ENCODE results near the gene CYP4Z1.
"Not testable (repeated sequence)": the region's sequence is repeated elsewhere in the genome, so short reads cannot be mapped to it uniquely, and the experiment has no call there.

Gene CYP4Z1

DNA sequence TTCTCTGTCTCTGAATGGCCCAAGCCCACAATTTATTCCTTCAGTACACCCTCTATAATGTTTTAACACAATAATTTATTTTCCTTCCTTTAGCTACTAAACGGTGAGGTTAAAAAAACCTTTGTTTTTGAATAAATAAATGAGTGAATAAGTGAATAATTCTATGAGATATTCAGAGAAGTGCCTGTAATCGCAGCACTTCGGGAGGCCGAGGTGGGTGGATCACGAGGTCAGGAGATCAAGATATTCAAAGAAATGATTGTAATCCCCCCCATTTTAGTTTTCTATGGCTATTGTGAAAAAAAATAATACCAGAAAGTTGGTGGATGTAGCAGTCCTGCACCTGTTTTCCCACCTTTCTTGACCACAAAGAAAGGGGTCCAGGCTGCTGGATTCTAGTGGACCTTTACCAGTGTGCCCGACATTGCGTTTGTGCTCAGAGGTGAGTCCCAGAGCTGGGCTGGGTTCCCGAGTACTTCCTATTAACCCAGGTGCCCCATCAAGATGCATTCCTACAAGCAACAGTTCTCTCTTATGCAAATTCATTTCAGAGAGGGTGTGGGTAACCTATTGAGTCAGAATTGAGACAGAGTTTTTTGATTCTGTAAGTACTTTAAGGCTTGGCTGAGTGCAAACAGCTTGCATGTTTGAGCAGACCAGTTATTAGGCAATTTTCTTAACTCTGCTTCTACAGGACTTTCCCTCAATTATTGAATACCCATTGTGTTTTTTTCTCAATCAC, 62.6 kb downstream of the CYP4Z1 start:
- not testable (repeated sequence) for H3K27ac ChIP-seq (ENCODE audit: low read depth, low read length); H3K36me3 ChIP-seq (ENCODE audit: control insufficient read depth, low read length); H3K4me2 ChIP-seq (ENCODE audit: low read length); H3K4me3 ChIP-seq (ENCODE audit: low read length); H3K9me2 ChIP-seq (replicated peaks; ENCODE audit: control insufficient read depth, low read length); H3K79me2 ChIP-seq (ENCODE audit: control insufficient read depth, low read length); H3K4me1 ChIP-seq (ENCODE audit: control insufficient read depth, low read length); H3K27me3 ChIP-seq (ENCODE audit: control insufficient read depth, low read length); H3F3A ChIP-seq (ENCODE audit: control insufficient read depth, insufficient read depth); H4K20me1 ChIP-seq (ENCODE audit: control insufficient read depth, insufficient read depth, low read depth, low read length); H3K9me3 ChIP-seq (ENCODE audit: control insufficient read depth, insufficient read depth, low read length)

DNA sequence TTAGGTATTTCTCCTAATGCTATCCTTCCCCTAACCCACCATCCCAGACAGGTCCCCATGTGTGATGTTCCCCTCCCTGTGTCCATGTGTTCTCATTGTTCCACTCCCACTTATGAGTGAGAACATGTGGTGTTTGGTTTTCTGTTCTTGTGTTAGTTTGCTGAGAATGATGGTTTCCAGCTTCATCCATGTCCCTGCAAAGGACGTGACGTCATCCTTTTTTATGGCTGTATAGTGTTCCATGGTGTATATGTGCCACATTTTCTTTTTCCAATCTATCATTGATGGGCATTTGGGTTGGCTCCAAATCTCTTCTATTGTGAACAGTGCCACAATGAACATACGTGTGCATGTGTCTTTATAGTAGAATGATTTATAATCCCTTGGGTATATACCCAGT, 65.6 kb downstream of the CYP4Z1 start:
- H3F3A ChIP-seq (ENCODE audit: control insufficient read depth, insufficient read depth); H3K4me2 ChIP-seq (ENCODE audit: low read length); H3K9me2 ChIP-seq (replicated peaks; ENCODE audit: control insufficient read depth, low read length); H3K4me1 ChIP-seq (ENCODE audit: control insufficient read depth, low read length); H3K27ac ChIP-seq (ENCODE audit: low read depth, low read length); H3K36me3 ChIP-seq (ENCODE audit: control insufficient read depth, low read length); H4K20me1 ChIP-seq (ENCODE audit: control insufficient read depth, insufficient read depth, low read depth, low read length); H3K27me3 ChIP-seq (ENCODE audit: control insufficient read depth, low read length); H3K79me2 ChIP-seq (ENCODE audit: control insufficient read depth, low read length); H3K4me3 ChIP-seq (ENCODE audit: low read length); H3K9me3 ChIP-seq (ENCODE audit: control insufficient read depth, insufficient read depth, low read length): not testable (repeated sequence)

DNA sequence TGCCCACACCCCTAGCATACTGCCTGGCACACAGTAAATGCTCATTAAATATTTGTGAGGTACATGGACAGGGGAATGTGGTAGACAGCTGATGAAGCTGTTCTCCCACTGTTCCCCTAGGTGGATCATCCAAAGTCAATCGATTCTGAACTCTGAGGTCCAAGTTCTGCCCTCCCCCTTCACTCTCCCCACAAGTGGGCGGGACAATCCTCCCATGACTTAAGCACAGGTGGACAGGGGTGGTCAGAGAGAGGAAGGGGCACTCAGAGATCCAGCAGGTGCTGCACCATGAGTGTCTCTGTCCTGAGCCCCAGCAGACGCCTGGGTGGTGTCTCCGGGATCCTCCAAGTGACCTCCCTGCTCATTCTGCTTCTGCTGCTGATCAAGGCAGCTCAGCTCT, 70.2 kb downstream of the CYP4Z1 start, which contains the start of gene CYP4A22:
CYP4A22 (plus strand) TSS at position 244 of the 400 bp plus-strand sequence; CDS start at position 289, 45 bp downstream.
- Histone ChIP-seq H3K4me1 (ENCODE audit: control insufficient read depth, low read length) (no peaks in the 10 kb centered on the region), H3K27ac (ENCODE audit: low read depth, low read length) (no peak within 1 kb of the TSS), H3K9me2 (replicated peaks; ENCODE audit: control insufficient read depth, low read length) (no peaks in the 10 kb centered on the region), H3K79me2 (ENCODE audit: control insufficient read depth, low read length) (no peaks in the 10 kb centered on the region), H3K36me3 (ENCODE audit: control insufficient read depth, low read length) (no peaks in the 10 kb centered on the region), H3K9me3 (ENCODE audit: control insufficient read depth, insufficient read depth, low read length) (no peaks in the 10 kb centered on the region), H3F3A (ENCODE audit: control insufficient read depth, insufficient read depth) (no peaks in the 10 kb centered on the region), H3K4me2 (ENCODE audit: low read length) (no peak within 1 kb of the TSS), H3K27me3 (ENCODE audit: control insufficient read depth, low read length) (0 out of 2 replicates have a peak, but pooled peaks cover 2% of the 10 kb centered on the region), H3K4me3 (ENCODE audit: low read length) (no peak within 1 kb of the TSS), H4K20me1 (ENCODE audit: control insufficient read depth, insufficient read depth, low read depth, low read length) (no peaks in the 10 kb centered on the region)
- no peak for TF ChIP-seq EZH2phosphoT487 (IDR thresholded peaks at IDR 0.05; ENCODE audit: borderline replicate concordance, low read length)
- TF ChIP-seq, protein P1, sequence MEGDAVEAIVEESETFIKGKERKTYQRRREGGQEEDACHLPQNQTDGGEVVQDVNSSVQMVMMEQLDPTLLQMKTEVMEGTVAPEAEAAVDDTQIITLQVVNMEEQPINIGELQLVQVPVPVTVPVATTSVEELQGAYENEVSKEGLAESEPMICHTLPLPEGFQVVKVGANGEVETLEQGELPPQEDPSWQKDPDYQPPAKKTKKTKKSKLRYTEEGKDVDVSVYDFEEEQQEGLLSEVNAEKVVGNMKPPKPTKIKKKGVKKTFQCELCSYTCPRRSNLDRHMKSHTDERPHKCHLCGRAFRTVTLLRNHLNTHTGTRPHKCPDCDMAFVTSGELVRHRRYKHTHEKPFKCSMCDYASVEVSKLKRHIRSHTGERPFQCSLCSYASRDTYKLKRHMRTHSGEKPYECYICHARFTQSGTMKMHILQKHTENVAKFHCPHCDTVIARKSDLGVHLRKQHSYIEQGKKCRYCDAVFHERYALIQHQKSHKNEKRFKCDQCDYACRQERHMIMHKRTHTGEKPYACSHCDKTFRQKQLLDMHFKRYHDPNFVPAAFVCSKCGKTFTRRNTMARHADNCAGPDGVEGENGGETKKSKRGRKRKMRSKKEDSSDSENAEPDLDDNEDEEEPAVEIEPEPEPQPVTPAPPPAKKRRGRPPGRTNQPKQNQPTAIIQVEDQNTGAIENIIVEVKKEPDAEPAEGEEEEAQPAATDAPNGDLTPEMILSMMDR (IDR thresholded peaks at IDR 0.05; ENCODE audit: low read depth, low read length, poor library complexity, severe bottlenecking) = no peak

DNA sequence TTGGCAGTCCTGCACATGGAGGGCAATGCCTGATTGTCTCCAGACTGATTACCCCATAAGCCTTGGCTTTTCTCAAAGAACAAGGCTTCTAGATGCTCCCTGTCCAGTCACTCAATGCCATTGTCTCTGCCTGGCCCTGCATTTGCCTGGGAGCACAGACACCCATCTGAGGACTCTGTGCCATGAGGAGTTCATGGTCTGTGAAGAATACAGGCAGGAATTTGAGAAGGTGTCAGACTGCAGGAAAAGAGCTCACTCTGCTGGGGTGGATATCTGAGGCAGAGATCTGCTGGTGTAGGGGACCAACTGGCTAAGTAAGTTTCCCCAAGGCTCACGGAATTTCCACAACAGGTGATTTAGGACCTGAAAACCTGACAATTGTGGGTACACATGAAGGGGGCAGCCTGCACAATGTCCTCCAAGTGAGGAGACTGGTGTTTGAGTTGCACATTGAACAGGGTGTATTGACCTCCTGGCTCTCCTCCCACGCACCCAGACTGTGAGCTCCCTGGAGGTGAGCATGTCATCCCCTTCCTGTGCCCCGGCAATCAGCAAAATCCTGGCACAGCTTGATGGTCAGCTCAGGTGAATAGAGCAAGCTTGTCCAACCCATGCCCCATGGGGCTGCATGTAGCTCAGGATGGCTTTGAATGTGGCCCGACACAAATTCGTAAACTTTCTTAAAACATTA, 71.0 kb downstream of the CYP4Z1 start:
- Histone ChIP-seq H3K4me3 (ENCODE audit: low read length) (no peak overlapping the region), H3K4me2 (ENCODE audit: low read length) (no peak overlapping the region), H4K20me1 (ENCODE audit: control insufficient read depth, insufficient read depth, low read depth, low read length) (no peaks in the 10 kb centered on the region), H3K9me2 (replicated peaks; ENCODE audit: control insufficient read depth, low read length) (no peaks in the 10 kb centered on the region), H3K27me3 (ENCODE audit: control insufficient read depth, low read length) (0 out of 2 replicates have a peak, but pooled peaks cover 2% of the 10 kb centered on the region), H3K36me3 (ENCODE audit: control insufficient read depth, low read length) (no peaks in the 10 kb centered on the region), H3K4me1 (ENCODE audit: control insufficient read depth, low read length) (no peaks in the 10 kb centered on the region), H3K27ac (ENCODE audit: low read depth, low read length) (no peak overlapping the region), H3F3A (ENCODE audit: control insufficient read depth, insufficient read depth) (no peaks in the 10 kb centered on the region), H3K79me2 (ENCODE audit: control insufficient read depth, low read length) (no peaks in the 10 kb centered on the region), H3K9me3 (ENCODE audit: control insufficient read depth, insufficient read depth, low read length) (no peaks in the 10 kb centered on the region)
- TF ChIP-seq EZH2phosphoT487 (IDR thresholded peaks at IDR 0.05; ENCODE audit: borderline replicate concordance, low read length) = no peak
- TF ChIP-seq, protein P1 (IDR thresholded peaks at IDR 0.05; ENCODE audit: low read depth, low read length, poor library complexity, severe bottlenecking) = no peak

DNA sequence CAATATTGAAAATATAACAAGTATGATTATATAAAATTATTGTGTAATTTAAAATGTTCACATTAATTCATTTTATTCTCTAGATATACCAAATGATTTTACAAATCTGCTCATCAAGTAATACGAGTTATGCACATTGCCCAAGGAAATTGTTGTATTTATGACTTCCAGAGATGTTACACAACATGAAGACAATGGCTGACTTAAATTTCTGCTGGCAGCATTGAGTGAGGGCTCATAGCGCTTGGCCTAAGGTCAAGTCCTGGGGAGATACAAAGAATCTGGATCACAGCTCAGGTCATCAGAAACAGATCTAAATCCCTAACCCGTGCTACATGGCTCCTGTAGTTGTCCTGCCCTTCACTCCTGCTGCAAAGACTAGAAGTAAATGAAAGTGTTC, 73.3 kb downstream of the CYP4Z1 start:
- H4K20me1 ChIP-seq (ENCODE audit: control insufficient read depth, insufficient read depth, low read depth, low read length); H3K4me1 ChIP-seq (ENCODE audit: control insufficient read depth, low read length); H3K4me2 ChIP-seq (ENCODE audit: low read length); H3K27ac ChIP-seq (ENCODE audit: low read depth, low read length); H3F3A ChIP-seq (ENCODE audit: control insufficient read depth, insufficient read depth); H3K4me3 ChIP-seq (ENCODE audit: low read length); H3K9me3 ChIP-seq (ENCODE audit: control insufficient read depth, insufficient read depth, low read length); H3K36me3 ChIP-seq (ENCODE audit: control insufficient read depth, low read length); H3K79me2 ChIP-seq (ENCODE audit: control insufficient read depth, low read length); H3K27me3 ChIP-seq (ENCODE audit: control insufficient read depth, low read length); H3K9me2 ChIP-seq (replicated peaks; ENCODE audit: control insufficient read depth, low read length): not testable (repeated sequence)

DNA sequence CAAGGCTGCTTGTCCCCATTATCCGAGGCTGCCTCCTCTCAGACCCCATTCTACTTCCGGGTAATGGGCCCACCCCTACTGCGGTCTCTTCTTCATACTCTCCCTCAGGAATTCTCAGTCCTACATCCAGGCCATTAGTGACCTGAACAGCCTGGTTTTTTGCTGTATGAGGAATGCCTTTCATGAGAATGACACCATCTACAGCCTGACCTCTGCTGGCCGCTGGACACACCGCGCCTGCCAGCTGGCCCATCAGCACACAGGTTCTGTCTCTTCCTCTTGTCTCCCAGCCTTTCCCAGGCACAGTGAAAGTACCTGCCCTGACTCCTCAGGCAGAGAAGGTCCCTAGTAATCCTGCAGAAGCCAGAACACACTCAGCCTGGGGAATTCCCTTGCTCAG, 76.6 kb downstream of the CYP4Z1 start:
- not testable (repeated sequence) for H3K4me3 ChIP-seq (ENCODE audit: low read length); H3K9me2 ChIP-seq (replicated peaks; ENCODE audit: control insufficient read depth, low read length); H3K27ac ChIP-seq (ENCODE audit: low read depth, low read length); H3K9me3 ChIP-seq (ENCODE audit: control insufficient read depth, insufficient read depth, low read length); H3K79me2 ChIP-seq (ENCODE audit: control insufficient read depth, low read length); H4K20me1 ChIP-seq (ENCODE audit: control insufficient read depth, insufficient read depth, low read depth, low read length); H3K27me3 ChIP-seq (ENCODE audit: control insufficient read depth, low read length); H3K36me3 ChIP-seq (ENCODE audit: control insufficient read depth, low read length); H3F3A ChIP-seq (ENCODE audit: control insufficient read depth, insufficient read depth); H3K4me2 ChIP-seq (ENCODE audit: low read length); H3K4me1 ChIP-seq (ENCODE audit: control insufficient read depth, low read length)
